AG04450 (cell line): ENCODE measurements around the gene CHD6. TPM values are rescaled to one million over a fixed set of nuclear protein-coding genes. Genes with fewer than 3 reads are reported as not detected.
"Not testable (repeated sequence)": the region's sequence is repeated elsewhere in the genome, so short reads cannot be mapped to it uniquely, and the experiment has no call there.

ENCODE experiments used
- CTCF ChIA-PET: fragments of 300-600, 350-600 bp; formaldehyde crosslinking; extraction: SDS; loops from one replicate; lab custom pipeline; 2022; ENCODE audit warnings: antibody characterized with exemption, inconsistent platforms; lab: Charles Lee
- POLR2A ChIA-PET: fragments of 350-600 bp; formaldehyde crosslinking; extraction: SDS; loops from one replicate; lab custom pipeline; 2021; ENCODE audit warnings: antibody characterized with exemption, inconsistent platforms; lab: Yijun Ruan, JAX
- DNase-seq: peaks from one replicate; pipeline ENCODE4 v3.0.0-alpha.2; 2011; ENCODE audit warnings: low read depth, low spot score
- H3K27ac ChIP-seq: one replicate; pipeline ENCODE4 v1.5.1; 2012; ENCODE audit warnings: low read depth, low read length, control low read depth
- H3K27me3 ChIP-seq: one replicate; pipeline ENCODE4 v1.6.0; 2012; ENCODE audit warnings: low read length; ENCODE audit not compliant: control insufficient read depth, insufficient read depth
- H3K4me3 ChIP-seq: 2 replicates; pipeline ENCODE4 v1.5.1; 2011; ENCODE audit warnings: mild to moderate bottlenecking, low read depth, low read length, control low read depth
- H3K9me3 ChIP-seq: 2 replicates; pipeline ENCODE4 v1.5.1; 2012; ENCODE audit warnings: low read length; ENCODE audit not compliant: control insufficient read depth, insufficient read depth
- CTCF ChIP-seq: IDR thresholded peaks from 2 replicates; pipeline ENCODE4 v1.5.1; 2011; ENCODE audit warnings: low read depth, low read length, control low read depth, inconsistent platforms
- polyA plus RNA-seq: library from polyadenylated mRNA; depleted of rRNA; stranded (reverse); fragments of >200 nt; gene quantifications from 2 replicates; pipeline ENCODE4 v1.2.3, GENCODE V29; 2011

Gene CHD6
- polyA plus RNA-seq, 1 experiment: 21.7 TPM

GRCh38 chr20:41538810-41539596 is 79.2 kb downstream of the CHD6 start:
- H3K27me3 ChIP-seq: no peaks in the 10 kb centered on the region
- no peak overlapping the region for H3K27ac ChIP-seq
- H3K4me3 ChIP-seq: no peak overlapping the region
- no peak for TF ChIP-seq CTCF
- ChIA-PET POLR2A (no interaction called here), CTCF (no interaction called here)
- H3K9me3 ChIP-seq: peaks cover 3% of the 10 kb centered on the region; the same call in 1 of the 2 replicates
- no peak for DNase-seq

- no peak for TF ChIP-seq CTCF
- peaks cover 3% of the 10 kb centered on the region; the same call in 1 of the 2 replicates for H3K9me3 ChIP-seq
- H3K4me3 ChIP-seq: no peak overlapping the region
- ChIA-PET CTCF (no interaction called here), POLR2A (no interaction called here)
- no peaks in the 10 kb centered on the region for H3K27me3 ChIP-seq
- H3K27ac ChIP-seq: no peak overlapping the region
- no peak for DNase-seq
These were observed 80.3 kb downstream of the CHD6 start for GRCh38 chr20:41537865-41538264.

GRCh38 chr20:41535551-41535950 is 82.6 kb downstream of the CHD6 start:
- H3K4me3 ChIP-seq, H3K9me3 ChIP-seq, CTCF ChIA-PET, H3K27me3 ChIP-seq, POLR2A ChIA-PET, H3K27ac ChIP-seq, DNase-seq: not testable (repeated sequence)

- POLR2A ChIA-PET: no interaction called here
- TF ChIP-seq CTCF: no peak
- CTCF ChIA-PET: no interaction called here
- H3K4me3 ChIP-seq: no peak overlapping the region
- H3K27ac ChIP-seq: no peak overlapping the region
- no peaks in the 10 kb centered on the region for H3K27me3 ChIP-seq
- no peak for DNase-seq
- H3K9me3 ChIP-seq: peaks cover 3% of the 10 kb centered on the region; the same call in 1 of the 2 replicates
These were observed 83.3 kb downstream of the CHD6 start for GRCh38 chr20:41534842-41535241.

GRCh38 chr20:41534170-41534569 is 84.0 kb downstream of the CHD6 start:
- peaks cover 3% of the 10 kb centered on the region; the same call in 1 of the 2 replicates for H3K9me3 ChIP-seq
- no peaks in the 10 kb centered on the region for H3K27me3 ChIP-seq
- DNase-seq: no peak
- H3K27ac ChIP-seq: no peak overlapping the region
- ChIA-PET POLR2A (no interaction called here), CTCF (no interaction called here)
- no peak for TF ChIP-seq CTCF
- no peak overlapping the region for H3K4me3 ChIP-seq
